Adrenal gland (tissue), 5 donors: ENCODE measurements around the gene MFN2.

Experiments used
- CTCF ChIP-seq, 6 experiments: fragments of 450-650 bp in 4 of 6; fragments of 200-600 bp in 2 of 6; sonication (generic) in 1 of 6; IDR thresholded peaks; 1 replicate in 5 of 6; 2 replicates in 1 of 6; pipeline versions ENCODE4 v1.5.1 to v1.8.0; 2016 to 2021; ENCODE audit warnings: antibody characterized with exemption in 6 of 6, mild to moderate bottlenecking in 2 of 6, moderate library complexity in 1 of 6
- POLR2A ChIP-seq, 2 donors: fragments of 450-650 bp; IDR thresholded peaks; one replicate each; pipeline ENCODE4 v1.6.1; 2017; ENCODE audit warnings: antibody characterized with exemption in 2 of 2, mild to moderate bottlenecking in 2 of 2, moderate library complexity in 1 of 2
- donor health status: DM: no; HTN: no; CAD: no.

GRCh38 chr1:11998636-11999035 lies 18.4 kb downstream of the MFN2 start:
- TF ChIP-seq CTCF (IDR thresholded peaks at IDR 0.05) (no peak), POLR2A (IDR thresholded peaks at IDR 0.05) (no peak)
